DMS53 (cell line): ENCODE data around the gene TEDDM1.
"Not testable (repeated sequence)": the region's sequence is repeated elsewhere in the genome, so short reads cannot be mapped to it uniquely, and the experiment has no call there.

ENCODE experiments used
- DNase-seq: peaks from one replicate; lab custom pipeline; 2025; lab: John Stamatoyannopoulos, UW

TEDDM1 gene

DNA sequence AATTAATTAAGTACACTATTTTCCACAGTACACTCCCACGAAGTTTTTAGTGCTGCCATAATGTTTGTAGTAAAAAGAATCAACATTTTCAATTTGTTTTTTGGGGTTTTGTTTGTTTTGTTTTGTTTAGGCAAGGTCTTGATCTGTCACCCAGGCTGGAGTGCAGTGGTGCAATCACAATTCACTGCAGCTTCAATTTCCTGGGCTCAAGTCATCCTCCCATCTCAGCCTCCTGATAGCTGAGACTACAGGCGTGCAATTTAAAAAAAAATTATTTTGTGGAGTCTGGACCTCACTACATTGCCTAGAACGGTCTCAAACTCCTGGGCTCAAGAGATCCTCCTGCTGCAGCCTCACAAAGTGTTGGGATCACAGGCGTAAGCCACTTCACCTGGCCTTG is 20.3 kb downstream of the TEDDM1 start:
- DNase-seq = no peak

GRCh38 chr1:182379781-182380180 is 20.7 kb downstream of the TEDDM1 start:
- not testable (repeated sequence) for DNase-seq

- DNase-seq = no peak
These were observed 23.4 kb downstream of the TEDDM1 start for GRCh38 chr1:182376936-182377574.

GRCh38 chr1:182374101-182374834 is 26.2 kb downstream of the TEDDM1 start:
- no peak for DNase-seq

DNA sequence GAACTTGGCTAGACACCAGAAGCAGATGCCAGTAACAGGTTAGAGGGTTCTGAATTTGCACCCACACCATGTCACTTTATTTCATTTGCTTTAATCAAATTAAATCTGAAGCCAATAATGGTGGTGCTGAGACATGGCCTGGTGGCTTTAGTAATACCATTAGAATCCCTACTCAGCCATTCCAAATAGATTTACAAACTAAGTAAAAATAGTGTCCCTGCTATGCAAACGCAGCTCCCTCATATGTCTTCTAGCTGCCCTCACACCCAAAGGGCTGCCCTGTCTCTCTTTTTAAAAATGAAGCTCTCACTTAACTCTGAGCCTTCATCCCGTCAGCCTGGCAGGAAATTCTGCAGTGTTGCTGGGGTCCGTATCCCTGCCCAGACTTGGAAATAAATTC is 29.9 kb downstream of the TEDDM1 start:
- DNase-seq = no peak

DNA sequence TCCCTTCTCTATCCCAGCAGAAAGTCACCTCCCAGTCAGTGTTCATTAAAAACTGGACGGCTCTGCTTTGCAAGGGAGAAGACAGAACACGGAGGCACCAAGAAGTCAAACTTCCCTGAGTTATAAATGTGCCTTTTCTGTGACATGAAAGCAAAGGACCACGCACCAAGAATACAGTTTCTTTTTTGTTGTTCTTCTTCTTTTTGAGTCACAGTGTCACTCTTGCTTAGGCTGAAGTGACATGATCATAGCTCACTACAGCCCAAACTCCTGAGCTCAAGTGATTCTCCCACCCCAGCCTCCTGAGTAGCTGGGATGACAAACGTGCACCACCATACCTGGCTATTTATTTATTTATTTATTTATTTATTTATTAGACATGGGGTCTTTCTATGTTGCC is 31.6 kb downstream of the TEDDM1 start:
- DNase-seq = no peak

DNA sequence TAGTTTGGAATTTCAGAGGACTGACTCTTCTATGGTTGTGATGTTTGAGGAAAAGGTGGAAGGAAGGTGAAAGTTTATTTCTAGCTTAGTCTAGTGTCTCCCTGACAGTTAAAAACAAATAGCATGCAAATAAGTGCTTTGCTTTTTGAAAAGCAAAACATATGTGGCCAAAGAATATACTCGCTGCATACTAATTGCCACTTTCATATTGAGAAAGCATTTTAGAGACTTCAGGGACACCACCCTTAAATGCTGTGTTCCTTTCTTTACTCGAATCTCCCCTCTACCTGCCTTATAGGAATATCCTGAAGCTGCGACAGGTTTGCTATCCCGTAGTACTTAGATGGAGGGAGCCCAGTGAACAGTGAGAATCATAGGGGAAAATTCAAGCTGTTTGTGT is 32.1 kb downstream of the TEDDM1 start:
- no peak for DNase-seq

DNA sequence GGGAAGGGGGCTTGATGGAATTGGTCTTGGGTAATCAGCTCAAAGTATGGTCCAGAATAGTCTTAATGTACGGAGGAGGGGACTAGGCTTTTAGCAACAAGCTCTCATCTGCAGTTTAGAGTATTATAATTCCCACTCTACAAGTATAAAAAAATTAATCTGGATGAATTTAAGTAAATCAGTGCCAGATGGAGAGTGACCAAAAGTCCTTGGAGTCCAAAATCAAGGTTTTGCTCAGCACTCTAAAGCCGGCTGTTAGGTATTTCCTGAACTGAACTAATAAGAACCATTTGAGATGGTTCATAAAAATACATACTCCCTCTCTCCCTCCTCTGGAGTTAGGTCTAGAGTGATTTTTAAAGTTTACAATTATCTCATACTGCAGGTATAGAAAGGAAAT is 32.5 kb downstream of the TEDDM1 start:
- no peak for DNase-seq

DNA sequence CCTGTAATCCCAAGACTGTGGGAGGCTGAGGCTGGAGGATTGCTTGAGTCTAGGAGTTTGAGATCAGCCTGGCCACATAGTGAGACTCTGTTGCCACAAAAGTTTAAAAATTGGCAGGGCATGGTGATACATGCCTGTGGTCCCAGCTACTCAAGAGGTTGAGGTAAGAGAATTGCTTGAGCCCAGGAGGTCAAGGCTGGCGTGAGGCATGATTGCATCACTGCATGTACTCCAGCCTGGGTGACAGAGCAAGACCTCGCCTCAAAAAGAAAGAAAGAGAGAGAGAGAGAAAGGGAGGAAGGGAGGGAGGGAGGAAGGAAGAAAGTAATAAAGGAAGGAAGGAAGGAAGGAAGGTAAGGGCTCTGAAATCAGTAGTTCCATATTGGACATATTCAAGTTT is 33.9 kb downstream of the TEDDM1 start:
- DNase-seq = no peak

DNA sequence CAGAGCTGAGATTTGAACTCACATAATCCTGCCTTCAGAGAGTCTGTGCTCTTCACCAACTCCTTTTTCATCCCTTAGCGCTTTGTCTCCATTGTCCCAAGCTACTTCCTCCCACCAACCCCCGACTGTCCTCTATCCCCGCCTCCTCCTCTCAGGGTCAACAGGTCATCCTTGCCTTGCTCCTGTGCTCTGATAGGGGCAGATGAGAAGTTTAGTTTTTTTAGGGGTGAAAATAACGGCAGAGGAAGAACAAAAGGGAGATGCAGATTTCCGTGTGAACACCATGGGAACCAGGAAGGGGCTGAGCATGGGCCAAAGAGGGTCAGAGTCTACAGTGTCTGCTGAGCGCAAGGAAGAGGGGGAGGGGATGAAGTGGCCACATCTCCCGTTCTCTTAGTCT is 40.8 kb downstream of the TEDDM1 start:
- no peak for DNase-seq

DNA sequence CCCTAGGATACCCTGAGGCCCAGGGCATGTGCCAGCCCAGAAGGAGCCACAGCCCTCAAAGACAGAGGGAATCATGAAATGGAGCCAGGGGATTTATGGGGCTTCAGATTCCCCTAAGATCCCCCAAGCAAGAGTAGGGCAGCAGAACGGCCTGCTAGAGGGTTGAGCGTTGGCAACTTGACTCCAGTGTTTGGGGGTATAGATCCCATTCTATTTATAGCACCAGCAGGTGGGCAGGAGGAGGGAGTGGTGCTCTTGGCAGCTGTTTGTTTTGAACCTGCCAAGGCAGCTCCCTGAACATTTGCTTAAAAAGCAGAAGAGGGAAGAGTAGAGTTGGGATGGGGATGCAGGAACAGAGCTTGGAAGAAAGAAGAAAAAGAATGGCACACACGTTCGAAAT is 42.6 kb downstream of the TEDDM1 start:
- DNase-seq = no peak

GRCh38 chr1:182357171-182357570 is 43.3 kb downstream of the TEDDM1 start:
- no peak for DNase-seq

DNA sequence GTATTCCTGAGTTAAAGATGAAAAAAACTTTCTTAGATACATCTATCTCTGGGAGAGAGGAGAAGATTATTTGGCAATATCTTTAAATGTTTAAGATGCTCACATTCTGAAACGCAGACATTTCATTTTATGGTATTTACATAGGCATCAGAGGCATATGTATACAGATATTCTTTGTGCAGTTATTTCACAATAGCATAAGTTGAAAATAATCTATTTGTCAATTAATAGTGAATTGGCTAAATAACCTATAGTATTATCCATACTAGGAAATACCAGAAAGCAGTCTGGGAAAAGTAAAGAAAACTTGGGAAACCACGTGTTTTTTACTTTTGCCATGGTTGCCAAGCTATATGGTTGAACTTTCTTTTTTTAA is 44.8 kb downstream of the TEDDM1 start:
- no peak for DNase-seq

DNA sequence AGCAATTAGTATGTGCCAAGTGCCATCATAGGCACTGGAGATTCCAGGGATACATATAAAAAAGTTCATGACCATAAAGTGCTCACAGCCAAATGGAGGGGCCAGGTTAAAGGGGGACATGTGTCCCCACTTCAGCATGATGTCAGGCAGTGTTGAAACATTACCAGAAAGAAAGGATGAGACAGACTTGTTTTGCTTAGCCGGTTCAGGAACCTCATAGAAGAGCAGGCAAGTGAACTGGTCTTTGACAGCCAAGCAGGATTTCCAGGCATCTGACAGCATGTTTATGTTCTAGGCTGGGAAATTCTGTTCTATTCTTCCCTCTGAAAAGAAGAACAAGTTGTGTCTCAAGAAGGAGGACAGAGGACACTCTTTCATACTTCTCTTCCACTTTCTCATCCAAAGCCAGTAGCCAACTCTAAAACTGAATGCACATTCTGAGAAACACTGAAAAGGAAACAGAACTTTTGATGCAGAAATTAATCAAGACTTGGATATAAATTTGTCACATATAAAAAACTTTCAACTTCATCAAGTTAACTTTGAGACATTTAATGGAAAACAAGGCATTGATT is 48.6 kb downstream of the TEDDM1 start:
- no peak for DNase-seq

- DNase-seq = no peak
These were observed 49.6 kb downstream of the TEDDM1 start for GRCh38 chr1:182350839-182351238.

GRCh38 chr1:182348961-182349747 is 51.3 kb downstream of the TEDDM1 start:
- DNase-seq = no peak
